ENCODE results near the gene AQP12B. TPM values are rescaled to one million over a fixed set of nuclear protein-coding genes. Genes with fewer than 3 reads are reported as not detected.

Gene AQP12B
- total RNA-seq, 3 donors from 2014 or later, result not detected

DNA sequence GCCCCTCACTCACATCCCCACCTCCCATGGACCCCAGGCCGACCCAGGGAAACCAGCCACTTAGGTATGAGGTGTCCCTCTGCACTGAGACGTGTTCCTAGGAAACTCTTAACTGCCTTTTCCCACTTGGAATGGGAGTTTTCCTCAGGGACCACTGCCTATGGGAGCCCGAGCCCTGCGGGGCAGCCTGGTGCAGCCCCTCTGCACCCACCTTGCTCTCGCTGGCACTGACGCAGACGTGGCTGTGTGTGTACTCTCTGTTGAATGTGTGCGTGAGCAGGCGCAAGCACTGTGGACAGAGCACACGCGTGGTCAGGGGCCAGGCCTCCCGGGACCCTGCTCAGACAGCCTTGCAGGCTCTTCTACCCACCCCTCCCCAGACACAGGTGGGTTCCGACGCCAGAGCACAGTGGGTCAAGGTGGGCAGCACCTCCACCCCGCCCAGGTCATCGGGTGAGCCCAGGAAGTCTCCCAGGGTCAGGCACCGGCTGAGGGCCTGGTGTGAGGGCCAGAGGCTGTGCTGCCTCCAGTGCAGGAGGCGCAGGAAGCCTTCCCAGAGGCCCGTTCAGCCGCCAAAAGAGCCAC lies 39.0 kb upstream of the AQP12B start:
- intact Hi-C loops (cut with DNase I; ENCODE audit: low total_unique reads), result no loop called here
- Histone ChIP-seq H3K9me3 (no peaks in the 10 kb centered on the region), H3K4me3 (no peak overlapping the region), H3K27me3 (no peaks in the 10 kb centered on the region), H3K36me3 (no peaks in the 10 kb centered on the region), H3K27ac (no peak overlapping the region), H3K4me1 (no peaks in the 10 kb centered on the region)
- DNase-seq (ENCODE audit: low spot score in 2 of 2), result no peak
- TF ChIP-seq POLR2AphosphoS5 (IDR thresholded peaks at IDR 0.05) (no peak), POLR2A (IDR thresholded peaks at IDR 0.05) (no peak)
- TF ChIP-seq, protein P1, sequence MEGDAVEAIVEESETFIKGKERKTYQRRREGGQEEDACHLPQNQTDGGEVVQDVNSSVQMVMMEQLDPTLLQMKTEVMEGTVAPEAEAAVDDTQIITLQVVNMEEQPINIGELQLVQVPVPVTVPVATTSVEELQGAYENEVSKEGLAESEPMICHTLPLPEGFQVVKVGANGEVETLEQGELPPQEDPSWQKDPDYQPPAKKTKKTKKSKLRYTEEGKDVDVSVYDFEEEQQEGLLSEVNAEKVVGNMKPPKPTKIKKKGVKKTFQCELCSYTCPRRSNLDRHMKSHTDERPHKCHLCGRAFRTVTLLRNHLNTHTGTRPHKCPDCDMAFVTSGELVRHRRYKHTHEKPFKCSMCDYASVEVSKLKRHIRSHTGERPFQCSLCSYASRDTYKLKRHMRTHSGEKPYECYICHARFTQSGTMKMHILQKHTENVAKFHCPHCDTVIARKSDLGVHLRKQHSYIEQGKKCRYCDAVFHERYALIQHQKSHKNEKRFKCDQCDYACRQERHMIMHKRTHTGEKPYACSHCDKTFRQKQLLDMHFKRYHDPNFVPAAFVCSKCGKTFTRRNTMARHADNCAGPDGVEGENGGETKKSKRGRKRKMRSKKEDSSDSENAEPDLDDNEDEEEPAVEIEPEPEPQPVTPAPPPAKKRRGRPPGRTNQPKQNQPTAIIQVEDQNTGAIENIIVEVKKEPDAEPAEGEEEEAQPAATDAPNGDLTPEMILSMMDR (IDR thresholded peaks at IDR 0.05), result no peak

DNA sequence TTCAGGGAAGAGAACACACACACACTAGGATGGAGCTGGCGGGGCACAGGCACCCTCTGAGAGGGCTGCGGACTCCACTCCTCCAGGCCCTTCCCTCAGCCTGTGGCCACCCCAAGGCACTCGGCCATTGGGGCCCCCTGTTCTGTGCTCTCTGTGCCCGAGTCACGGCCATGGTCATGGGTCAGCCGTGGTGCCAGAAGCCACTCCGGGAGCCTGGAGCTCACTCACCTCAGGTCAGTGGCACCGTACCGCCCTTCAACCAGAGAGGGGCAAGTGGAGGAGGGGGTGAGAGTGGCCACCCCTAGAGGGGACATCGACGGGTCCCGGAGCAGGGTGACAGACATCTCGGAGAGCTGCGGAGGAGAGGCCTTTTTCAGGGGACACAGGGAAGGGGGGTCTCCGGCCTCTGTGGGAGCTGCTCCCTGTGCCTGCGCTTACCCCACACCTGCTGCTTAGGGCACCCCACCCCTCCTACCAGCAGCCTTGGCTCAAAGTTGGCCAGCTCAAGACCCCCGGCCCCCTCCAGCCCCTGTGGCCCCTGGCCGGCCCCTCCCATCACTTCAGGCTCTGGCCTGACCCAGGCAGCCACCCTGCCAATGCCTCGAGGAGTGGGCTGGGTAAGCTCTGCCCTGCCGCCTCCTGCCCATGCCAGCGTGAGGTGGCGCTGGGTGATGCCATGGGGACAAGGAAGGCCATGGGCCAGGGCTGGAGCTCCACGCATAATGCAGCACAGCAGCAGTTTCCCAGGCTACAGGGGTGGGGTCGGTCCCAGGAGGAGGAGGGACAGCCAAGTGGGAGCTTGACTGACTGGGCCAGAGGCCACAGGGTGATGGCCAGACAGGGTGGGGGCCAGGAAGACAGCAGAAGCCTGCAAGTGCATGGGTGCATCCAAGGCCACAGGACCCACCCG lies 38.3 kb upstream of the AQP12B start:
- no peaks in the 10 kb centered on the region for H3K9me3 ChIP-seq

DNA sequence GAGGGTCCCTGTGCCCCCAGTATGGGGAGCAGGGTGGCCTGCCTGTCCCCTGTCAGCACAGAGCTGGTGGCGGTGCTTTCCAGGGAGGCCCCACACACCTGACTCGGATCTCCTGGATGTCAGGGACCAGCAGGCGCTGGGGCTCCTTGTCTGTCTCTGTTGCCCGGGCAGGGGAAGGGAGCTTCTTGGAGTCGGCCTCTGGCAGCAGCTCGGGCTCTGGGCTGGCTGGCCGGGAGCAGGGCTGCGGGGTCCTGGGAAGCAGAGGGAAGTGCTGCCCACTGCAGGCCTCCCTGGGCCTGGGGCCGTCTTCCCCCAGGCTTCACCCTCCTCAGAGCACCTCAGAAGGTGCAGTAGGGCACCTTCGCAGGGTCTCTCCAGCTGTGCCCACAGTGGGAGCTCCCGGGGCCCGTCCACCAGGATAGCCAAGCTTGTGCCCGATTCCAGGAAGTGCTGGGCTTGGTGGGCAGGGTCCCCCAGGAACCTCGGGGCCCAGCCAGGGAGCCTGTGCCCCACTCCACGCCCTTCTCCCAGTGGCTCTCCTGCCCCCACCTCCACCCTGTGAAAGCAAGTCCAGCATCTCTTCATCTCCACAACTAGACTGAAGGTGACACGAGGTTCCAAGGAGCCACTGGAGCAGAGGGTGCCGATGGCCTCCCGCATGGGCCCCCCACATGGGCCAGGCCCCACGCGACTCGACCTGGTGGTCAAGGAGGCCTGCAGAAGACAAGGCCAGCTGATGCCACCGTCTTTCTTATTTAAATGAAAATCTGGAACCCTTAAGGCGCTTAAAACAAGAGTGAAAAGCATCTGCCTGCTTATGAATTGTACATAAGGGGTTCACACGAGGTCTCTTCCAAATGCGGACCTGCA lies 37.2 kb upstream of the AQP12B start:
- Histone ChIP-seq H3K9me3 (no peaks in the 10 kb centered on the region), H3K4me1 (no peaks in the 10 kb centered on the region), H3K27ac (no peak overlapping the region), H3K4me3 (no peak overlapping the region), H3K27me3 (peaks cover 0 to 6% of the 10 kb centered on the region in 2 donors), H3K36me3 (no peaks in the 10 kb centered on the region)
- intact Hi-C loops (cut with DNase I; ENCODE audit: low total_unique reads), result no loop called here
- DNase-seq (ENCODE audit: low spot score in 2 of 2), result no peak
- TF ChIP-seq POLR2A (IDR thresholded peaks at IDR 0.05), result no peak
- TF ChIP-seq POLR2AphosphoS5 (IDR thresholded peaks at IDR 0.05), result no peak
- TF ChIP-seq, protein P1 (IDR thresholded peaks at IDR 0.05), result no peak

More for the DNA sequence above, 38.3 kb upstream of the AQP12B start:
- peaks cover 0 to under 1% of the 10 kb centered on the region in 2 donors for H3K27me3 ChIP-seq
- DNase-seq (ENCODE audit: low spot score in 2 of 2), result no peak
- intact Hi-C loops (cut with DNase I; ENCODE audit: low total_unique reads), result no loop called here
- H3K4me3 ChIP-seq, result no peak overlapping the region
- TF ChIP-seq POLR2AphosphoS5 (IDR thresholded peaks at IDR 0.05) (no peak), POLR2A (IDR thresholded peaks at IDR 0.05) (no peak)
- TF ChIP-seq, protein P1 (IDR thresholded peaks at IDR 0.05), result no peak
- H3K27ac ChIP-seq, result no peak overlapping the region
- no peaks in the 10 kb centered on the region for H3K4me1 ChIP-seq
- H3K36me3 ChIP-seq, result no peaks in the 10 kb centered on the region

DNA sequence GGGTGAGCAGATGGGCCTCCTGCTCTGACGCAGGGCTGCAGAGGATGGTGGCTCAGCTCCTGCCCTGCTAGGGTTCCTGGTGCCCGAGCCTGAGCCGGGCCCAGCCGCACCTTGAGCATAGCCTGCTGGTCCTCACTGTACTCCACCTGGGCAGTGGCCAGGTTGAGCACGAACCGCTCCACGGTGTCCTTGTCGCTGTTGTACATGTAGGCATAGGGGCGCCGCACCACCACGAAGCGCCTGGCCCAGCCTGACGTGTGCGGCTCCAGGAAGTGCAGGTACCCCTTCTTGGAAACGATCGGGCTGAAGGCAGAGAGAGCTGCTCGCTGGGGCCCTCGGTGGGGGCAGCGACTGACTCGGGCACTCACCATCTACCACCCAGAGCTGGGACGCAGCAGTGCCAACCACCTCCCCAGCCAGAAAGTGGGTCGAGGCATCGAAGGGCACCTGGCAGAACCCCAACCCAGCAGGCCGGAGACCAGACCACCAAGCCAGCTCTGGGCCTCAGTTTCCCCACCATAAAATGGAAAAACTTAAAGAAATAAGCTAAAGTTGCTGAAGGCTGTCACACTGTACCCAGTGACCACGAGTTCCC lies 36.3 kb upstream of the AQP12B start:
- no peak for DNase-seq (ENCODE audit: low spot score in 2 of 2)
- TF ChIP-seq POLR2A (IDR thresholded peaks at IDR 0.05), result no peak
- no peak for TF ChIP-seq POLR2AphosphoS5 (IDR thresholded peaks at IDR 0.05)
- TF ChIP-seq, protein P1 (IDR thresholded peaks at IDR 0.05), result no peak
- intact Hi-C loops (cut with DNase I; ENCODE audit: low total_unique reads), result no loop called here
- Histone ChIP-seq H3K9me3 (no peaks in the 10 kb centered on the region), H3K27ac (no peak overlapping the region), H3K36me3 (no peaks in the 10 kb centered on the region), H3K4me1 (no peaks in the 10 kb centered on the region), H3K4me3 (no peak overlapping the region), H3K27me3 (peaks cover 0 to 6% of the 10 kb centered on the region in 2 donors)
